ENCODE results near the gene SETD2. TPM values are rescaled to one million over a fixed set of nuclear protein-coding genes. Genes with fewer than 3 reads are reported as not detected.

Gene SETD2
- total and polyA plus RNA-seq, 9 of the 15 experiments (the other 6 are each of a cell fraction or from before 2014, with no cell fraction given): 8.2 to 44.0 (median 33.6) TPM

GRCh38 chr3:46978985-46979944 lies 184.6 kb downstream of the SETD2 start, which contains the start of gene NBEAL2 (continued):
- TF ChIP-seq THAP12 (CRISPR knock-in tag; IDR thresholded peaks at IDR 0.05) (peak; percentile 79), KAT8 (IDR thresholded peaks at IDR 0.05; ENCODE audit: low read depth) (no peak), ZNF75A (CRISPR knock-in tag; IDR thresholded peaks at IDR 0.05) (0 out of 2 replicates have a peak, but pooled peaks have one; percentile 46), FOXJ3 (CRISPR knock-in tag; IDR thresholded peaks at IDR 0.05) (no peak), KDM1A (IDR thresholded peaks at IDR 0.05) (no peak), SOX6 (IDR thresholded peaks at IDR 0.05) (peak; percentile 40; the same call in 1 of the 2 replicates), PHB2 (IDR thresholded peaks at IDR 0.05; ENCODE audit: low read depth) (no peak), GTF2B (IDR thresholded peaks at IDR 0.05; ENCODE audit: extremely low read depth, insufficient read length) (no peak), ATF7 (IDR thresholded peaks at IDR 0.05) (peak; percentile 89), NR2C1 (IDR thresholded peaks at IDR 0.05) (no peak), NR2C1 (tag; IDR thresholded peaks at IDR 0.05) (no peak), VEZF1 (CRISPR knock-in tag; IDR thresholded peaks at IDR 0.05) (peak; percentile 99), RHOXF2B (CRISPR knock-in tag; conservative IDR thresholded peaks at IDR 0.05) (no peak), NR2C2 (CRISPR knock-in tag; IDR thresholded peaks at IDR 0.05) (peak; percentile 78), NR2C2 (tag; IDR thresholded peaks at IDR 0.05) (0 out of 2 replicates have a peak, but pooled peaks have one; percentile 29), SMAD4 (CRISPR knock-in tag; conservative IDR thresholded peaks at IDR 0.05) (peak; percentile 92), HMGN3 (IDR thresholded peaks at IDR 0.05; ENCODE audit: borderline replicate concordance, extremely low read depth, insufficient read length, low read depth, low read length) (peak; percentile 90), ZNF766 (CRISPR knock-in tag; conservative IDR thresholded peaks at IDR 0.05) (peak; percentile 12; the same call in 1 of the 2 replicates), KLF6 (CRISPR knock-in tag; IDR thresholded peaks at IDR 0.05; ENCODE audit: borderline replicate concordance) (no peak), E2F8 (IDR thresholded peaks at IDR 0.05; ENCODE audit: low read depth, partially characterized antibody) (peak; percentile 43), ZNF217 (CRISPR knock-in tag; IDR thresholded peaks at IDR 0.05) (no peak)
